IPS-15b (cell line): ENCODE data around the gene SRCIN1.
"Not testable (repeated sequence)": the region's sequence is repeated elsewhere in the genome, so short reads cannot be mapped to it uniquely, and the experiment has no call there.

ENCODE experiments used
- H3K27me3 ChIP-seq: one replicate; pipeline ENCODE4 v1.6.1; 2013; ENCODE audit warnings: low read length; ENCODE audit not compliant: control insufficient read depth, insufficient read depth
- H3K36me3 ChIP-seq: one replicate; pipeline ENCODE4 v1.6.1; 2013; ENCODE audit warnings: low read length; ENCODE audit not compliant: control insufficient read depth, insufficient read depth
- H3K4me1 ChIP-seq: one replicate; pipeline ENCODE4 v1.6.1; 2013; ENCODE audit warnings: mild to moderate bottlenecking, low read length; ENCODE audit not compliant: control insufficient read depth, insufficient read depth
- H3K4me3 ChIP-seq: one replicate; pipeline ENCODE4 v1.5.1; 2013; ENCODE audit warnings: low read depth, low read length
- H3K9ac ChIP-seq: one replicate; pipeline ENCODE4 v1.6.1; 2013; ENCODE audit warnings: low read depth, mild to moderate bottlenecking, low read length
- H3K9me3 ChIP-seq: one replicate; pipeline ENCODE4 v1.6.1; 2013; ENCODE audit warnings: mild to moderate bottlenecking, low read length; ENCODE audit not compliant: control insufficient read depth, insufficient read depth

SRCIN1 gene

DNA sequence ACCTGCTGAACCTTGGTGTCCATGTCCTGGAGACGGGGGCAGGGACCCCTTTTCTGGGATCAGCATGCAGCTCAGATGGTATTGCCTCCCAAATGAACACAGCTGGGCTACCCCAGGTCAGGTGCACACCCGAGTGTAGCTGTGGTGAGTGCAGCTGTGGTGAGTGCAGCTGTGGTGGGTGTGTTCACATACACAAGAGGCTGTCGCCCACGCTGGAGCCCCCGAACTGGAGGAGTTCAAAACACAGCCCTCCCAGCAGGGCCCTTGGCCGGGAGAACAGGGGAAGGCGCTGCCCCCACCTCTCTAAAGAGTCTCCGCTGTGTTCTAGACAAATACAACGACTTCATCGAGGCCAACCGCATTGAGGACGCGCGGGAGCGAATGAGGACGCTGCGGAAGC is 116.0 kb downstream of the SRCIN1 start:
- H3K9ac ChIP-seq, H3K4me3 ChIP-seq, H3K4me1 ChIP-seq, H3K27me3 ChIP-seq, H3K9me3 ChIP-seq: not testable (repeated sequence)
- peaks cover 16% of the 10 kb centered on the region for H3K36me3 ChIP-seq

DNA sequence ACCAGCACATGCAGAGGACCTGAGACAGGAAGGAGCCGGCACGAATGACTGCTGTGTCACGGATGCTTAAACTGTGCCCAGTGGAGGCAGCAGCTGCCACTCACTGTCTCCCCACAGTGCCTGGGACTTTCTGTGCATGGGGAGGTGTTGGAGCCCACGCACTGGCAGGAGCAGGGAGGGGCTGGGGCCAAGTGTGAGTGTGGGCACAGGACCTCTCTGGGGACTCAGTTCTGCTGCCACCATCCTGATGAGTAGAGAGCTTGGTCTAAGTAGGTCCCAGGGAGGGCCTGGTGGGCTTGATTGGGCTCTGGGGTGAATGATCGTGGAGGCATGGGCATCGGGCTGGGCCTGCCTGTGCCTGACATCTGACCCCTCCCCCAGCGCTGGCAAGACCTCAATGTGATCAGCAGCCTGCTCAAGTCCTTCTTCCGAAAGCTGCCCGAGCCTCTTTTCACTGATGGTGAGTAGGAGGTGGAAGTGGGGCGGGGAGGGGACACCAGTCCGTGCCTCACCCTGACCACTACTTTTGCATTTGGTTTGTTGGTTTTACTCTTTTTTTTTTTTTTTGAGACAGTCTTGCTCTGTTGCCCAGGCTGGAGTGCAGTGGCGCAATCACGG is 120.0 kb downstream of the SRCIN1 start:
- not testable (repeated sequence) for H3K9ac ChIP-seq, H3K36me3 ChIP-seq, H3K4me1 ChIP-seq, H3K9me3 ChIP-seq, H3K4me3 ChIP-seq, H3K27me3 ChIP-seq

DNA sequence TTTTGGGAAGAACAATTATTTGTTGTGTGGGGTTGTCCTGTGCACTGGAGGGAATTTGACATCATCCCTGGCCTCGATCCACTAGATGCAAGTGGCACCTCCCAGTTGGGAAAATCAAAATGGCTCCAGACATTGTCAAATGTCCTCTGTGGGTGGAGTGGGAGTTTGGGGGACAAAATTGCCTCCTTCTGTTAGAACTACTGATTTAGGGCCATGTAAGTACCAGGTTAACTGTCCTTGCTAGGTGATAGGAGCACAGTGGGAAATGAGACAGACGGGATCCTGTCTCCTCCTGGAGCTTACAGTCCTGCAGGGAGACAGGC is 120.6 kb downstream of the SRCIN1 start:
- H3K9ac ChIP-seq: no peak overlapping the region
- no peaks in the 10 kb centered on the region for H3K4me1 ChIP-seq
- no peaks in the 10 kb centered on the region for H3K27me3 ChIP-seq
- no peaks in the 10 kb centered on the region for H3K9me3 ChIP-seq
- no peak overlapping the region for H3K4me3 ChIP-seq
- peaks cover 8% of the 10 kb centered on the region for H3K36me3 ChIP-seq

DNA sequence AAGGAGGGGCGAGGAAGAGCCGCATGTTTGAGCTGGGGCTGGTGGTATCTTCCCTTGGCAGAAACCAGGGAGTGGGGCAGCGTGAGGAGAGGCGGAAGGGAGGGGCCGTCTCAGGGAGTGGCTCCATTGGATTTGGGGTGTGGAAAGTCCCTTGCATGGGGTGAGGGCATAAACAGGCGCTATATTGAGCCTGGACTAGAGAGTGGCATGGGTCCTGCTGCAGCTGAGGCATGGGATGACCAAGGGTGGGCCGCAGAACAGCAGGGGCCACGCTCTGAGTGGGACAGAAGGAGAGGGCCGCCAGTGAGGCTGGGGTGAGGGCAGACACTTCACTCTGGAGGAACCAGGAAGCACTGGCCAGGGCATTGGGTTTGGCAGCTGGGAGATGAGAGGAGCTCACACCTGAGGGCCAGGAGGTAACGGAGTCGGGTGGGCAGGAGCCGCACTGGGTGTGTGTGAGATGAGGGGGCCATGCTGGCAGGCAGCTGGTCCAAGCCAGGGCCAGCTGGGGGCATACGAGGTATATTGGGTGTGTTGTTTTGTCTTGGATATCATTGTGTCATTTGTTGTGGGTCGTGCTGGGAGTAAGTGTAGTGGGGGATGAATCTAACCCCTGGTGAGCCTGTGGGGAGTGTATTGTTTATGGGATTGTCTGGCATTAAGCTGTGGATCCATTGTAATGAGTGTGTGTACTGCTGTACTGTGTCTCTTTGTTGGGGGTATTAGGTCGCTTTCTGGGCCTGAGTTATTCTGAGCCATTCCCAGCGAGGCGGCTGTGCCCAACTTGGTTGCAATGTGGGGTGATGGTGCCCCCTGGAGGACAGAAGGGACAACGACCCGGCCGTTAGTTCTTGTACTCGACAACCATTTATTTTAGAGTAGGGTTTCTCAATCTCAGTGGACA is 121.3 kb downstream of the SRCIN1 start:
- not testable (repeated sequence) for H3K27me3 ChIP-seq, H3K36me3 ChIP-seq, H3K9me3 ChIP-seq, H3K4me3 ChIP-seq, H3K9ac ChIP-seq, H3K4me1 ChIP-seq

DNA sequence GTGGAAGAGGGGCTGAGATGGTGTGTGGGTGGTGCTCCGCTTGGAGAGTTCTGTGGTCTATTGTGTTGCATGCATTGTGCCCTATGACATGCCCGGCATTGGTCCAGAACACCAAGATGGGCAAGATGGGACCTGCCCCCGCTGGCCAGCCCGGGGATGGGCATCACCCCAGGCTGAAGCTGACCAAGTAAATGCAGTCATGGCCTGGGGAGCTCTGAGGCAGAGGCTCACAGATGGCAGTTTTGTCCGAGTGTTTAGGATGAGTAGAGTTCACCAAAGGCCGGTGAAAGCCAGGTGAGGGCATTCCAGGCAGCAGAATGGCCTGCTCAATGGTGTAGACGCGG is 123.1 kb downstream of the SRCIN1 start:
- H3K9ac ChIP-seq, H3K4me3 ChIP-seq, H3K4me1 ChIP-seq, H3K9me3 ChIP-seq, H3K27me3 ChIP-seq: not testable (repeated sequence)
- H3K36me3 ChIP-seq: peaks cover 12% of the 10 kb centered on the region

DNA sequence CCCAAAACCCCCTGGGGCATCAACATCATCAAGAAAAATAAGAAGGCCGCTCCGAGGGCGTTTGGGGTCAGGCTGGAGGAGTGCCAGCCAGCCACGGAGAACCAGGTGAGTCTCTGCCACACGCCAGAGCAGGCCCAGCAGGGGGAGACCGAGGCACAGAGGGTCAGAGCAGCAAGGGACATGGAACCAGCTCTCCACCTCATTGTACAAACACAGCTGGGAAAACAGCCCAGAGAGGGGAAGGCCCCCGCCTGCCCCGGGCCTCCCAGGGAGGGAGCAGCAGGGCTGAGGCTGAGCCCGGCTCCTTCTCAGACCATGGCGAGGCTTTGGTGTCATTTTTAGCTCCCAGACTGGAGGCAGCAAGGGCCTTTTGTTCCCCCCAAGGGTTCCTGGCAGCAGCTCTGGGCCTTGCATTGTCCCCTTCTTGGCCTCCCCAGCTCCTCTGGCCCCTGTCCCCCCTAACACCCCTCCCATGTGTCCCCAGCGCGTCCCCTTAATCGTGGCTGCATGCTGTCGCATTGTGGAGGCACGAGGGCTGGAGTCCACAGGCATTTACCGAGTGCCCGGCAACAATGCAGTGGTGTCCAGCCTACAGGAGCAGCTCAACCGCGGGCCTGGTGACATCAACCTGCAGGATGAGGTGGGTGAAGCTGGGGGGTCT is 123.6 kb downstream of the SRCIN1 start:
- not testable (repeated sequence) for H3K9ac ChIP-seq, H3K27me3 ChIP-seq, H3K4me3 ChIP-seq, H3K9me3 ChIP-seq, H3K4me1 ChIP-seq
- H3K36me3 ChIP-seq: peaks cover 12% of the 10 kb centered on the region
